ENCODE results near the gene RPS24.

- TF ChIP-seq POLR2A (IDR thresholded peaks at IDR 0.05): no peak
- TF ChIP-seq CTCF (IDR thresholded peaks at IDR 0.05): no peak
Measured at GRCh38 chr10:78066012-78066411, 32.3 kb downstream of the RPS24 start.
